Right lobe of liver (tissue), 4 donors: Measurements from ENCODE around the gene TNFRSF4.

ENCODE experiments used
- CTCF ChIP-seq, 4 donors: fragments of 200-600 bp in 3 of 4; fragments of 450-650 bp in 1 of 4; IDR thresholded peaks; one replicate each; pipeline versions ENCODE4 v1.5.1 to v1.8.0; 2016 to 2022; ENCODE audit warnings: antibody characterized with exemption in 4 of 4, mild to moderate bottlenecking in 2 of 4
- POLR2A ChIP-seq: fragments of 450-650 bp; IDR thresholded peaks from one replicate; pipeline ENCODE4 v1.6.1; 2017; ENCODE audit warnings: antibody characterized with exemption, mild to moderate bottlenecking
- donor health status: DM: no; HTN: no; CAD: no.
- donor health status: DM: no; HTN: no; CAD: no.
- donor health status: DM: no; HTN: yes; CAD: no.

GRCh38 chr1:1259119-1259488 lies 45.2 kb upstream of the TNFRSF4 start:
- TF ChIP-seq POLR2A (no peak), CTCF (IDR thresholded peaks at IDR 0.05) (no peak)
